Keratinocyte (primary cell): ENCODE measurements around the gene CEBPE. TPM values are rescaled to one million over a fixed set of nuclear protein-coding genes. Genes with fewer than 3 reads are reported as not detected.

ENCODE experiments used
- DNase-seq: peaks from one replicate; pipeline ENCODE4 v3.0.0-alpha.2; 2011; ENCODE audit warnings: low read depth, missing footprints, low spot score
- FAIRE-seq: peaks from 2 replicates; lab custom pipeline; 2011; peaks lifted over from hg19 to GRCh38; lab: Jason Lieb, UNC
- H2AFZ ChIP-seq: 2 replicates; pipeline ENCODE4 v1.6.0; 2012; ENCODE audit warnings: low read length, control low read depth, inconsistent platforms; ENCODE audit not compliant: control insufficient read depth
- H3K27ac ChIP-seq: 2 replicates; pipeline ENCODE4 v1.5.1; 2011; ENCODE audit warnings: low read length; ENCODE audit not compliant: control insufficient read depth, insufficient read depth
- H3K27me3 ChIP-seq: 3 replicates; pipeline ENCODE4 v1.6.0; 2011; ENCODE audit warnings: low read length; ENCODE audit not compliant: control insufficient read depth, insufficient read depth; ENCODE audit errors: extremely low read depth
- H3K36me3 ChIP-seq, 2 experiments: 2 replicates in 1 of 2; 3 replicates in 1 of 2; pipeline ENCODE4 v1.5.1; 2011; ENCODE audit warnings: low read length in 2 of 2, mild to moderate bottlenecking in 1 of 2; ENCODE audit not compliant: control insufficient read depth in 2 of 2, insufficient read depth in 2 of 2; ENCODE audit errors: extremely low read depth in 1 of 2
- H3K4me1 ChIP-seq: 3 replicates; pipeline ENCODE4 v1.5.1; 2011; ENCODE audit warnings: low read length; ENCODE audit not compliant: control insufficient read depth, insufficient read depth; ENCODE audit errors: extremely low read depth
- H3K4me2 ChIP-seq: 3 replicates; pipeline ENCODE4 v1.6.0; 2011; ENCODE audit warnings: low read depth, low read length; ENCODE audit not compliant: control insufficient read depth, insufficient read depth; ENCODE audit errors: extremely low read depth
- H3K4me3 ChIP-seq, 3 experiments: fragments of 200-600 bp in 1 of 3; sonication (generic) in 1 of 3; 2 replicates in 2 of 3; 3 replicates in 1 of 3; pipeline ENCODE4 v1.5.1; 2011 to 2016; ENCODE audit warnings: low read length in 3 of 3, mild to moderate bottlenecking in 3 of 3, control low read depth in 2 of 3, inconsistent platforms in 1 of 3, low read depth in 1 of 3, mixed read lengths in 1 of 3, mixed run types in 1 of 3, moderate library complexity in 1 of 3; ENCODE audit not compliant: control insufficient read depth in 2 of 3, insufficient read depth in 2 of 3; ENCODE audit errors: extremely low read depth in 1 of 3
- H3K79me2 ChIP-seq: 2 replicates; pipeline ENCODE4 v1.6.0; 2012; ENCODE audit warnings: low read length; ENCODE audit not compliant: control insufficient read depth, insufficient read depth
- H3K9ac ChIP-seq: 3 replicates; pipeline ENCODE4 v1.6.0; 2011; ENCODE audit warnings: low read length; ENCODE audit not compliant: control insufficient read depth, insufficient read depth; ENCODE audit errors: extremely low read depth
- H3K9me1 ChIP-seq: 3 replicates; pipeline ENCODE4 v1.6.0; 2011; ENCODE audit warnings: low read length; ENCODE audit not compliant: control insufficient read depth, insufficient read depth; ENCODE audit errors: extremely low read depth
- H3K9me3 ChIP-seq: 2 replicates; pipeline ENCODE4 v1.5.1; 2012; ENCODE audit warnings: low read depth, low read length; ENCODE audit not compliant: control insufficient read depth
- H4K20me1 ChIP-seq: 3 replicates; pipeline ENCODE4 v1.6.0; 2011; ENCODE audit warnings: low read length; ENCODE audit not compliant: control insufficient read depth, insufficient read depth; ENCODE audit errors: extremely low read depth
- EZH2 ChIP-seq: IDR thresholded peaks from one replicate; pipeline ENCODE4 v1.6.1; 2012; ENCODE audit warnings: inconsistent platforms, mild to moderate bottlenecking, low read length, moderate library complexity
- dilution Hi-C: fragments of 300-500 bp; cut with MboI; formaldehyde crosslinking; loops from one replicate; pipeline ENCODE4 v1.7.0; 2020; ENCODE audit warnings: low sequenced_read_pairs; ENCODE audit not compliant: extremely low pct_ligation_motif_present
- polyA plus RNA-seq, 5 experiments: library from polyadenylated mRNA; depleted of rRNA in 3 of 5; stranded (reverse) in 3 of 5; stranded (forward) in 1 of 5; unstranded in 1 of 5; fragments of >200 nt; gene quantifications; 1 replicate in 1 of 5; 2 replicates in 3 of 5; 3 replicates in 1 of 5; pipeline versions ENCODE4 v1.2.1 to v1.2.3, GENCODE V29; 2011 to 2012; ENCODE audit warnings: missing spikeins in 2 of 5, low read depth in 1 of 5, low replicate concordance in 1 of 5
- TF ChIP-seq, protein P1 (sequence below), 3 experiments: IDR thresholded peaks in 1 of 3; conservative IDR thresholded peaks in 1 of 3; optimal IDR thresholded peaks in 1 of 3; 2 replicates in 2 of 3; 3 replicates in 1 of 3; pipeline versions ENCODE3 to v1.5.1; 2011; ENCODE audit warnings: low read length in 3 of 3, mild to moderate bottlenecking in 3 of 3, moderate library complexity in 2 of 3, control low read depth in 1 of 3, inconsistent platforms in 1 of 3; ENCODE audit not compliant: insufficient read depth in 2 of 3; ENCODE audit errors: extremely low read depth in 1 of 3

CEBPE gene
- polyA plus RNA-seq, 1 donor (not counting 4 experiments of a cell fraction or from before 2014, with no cell fraction given): not detected

DNA sequence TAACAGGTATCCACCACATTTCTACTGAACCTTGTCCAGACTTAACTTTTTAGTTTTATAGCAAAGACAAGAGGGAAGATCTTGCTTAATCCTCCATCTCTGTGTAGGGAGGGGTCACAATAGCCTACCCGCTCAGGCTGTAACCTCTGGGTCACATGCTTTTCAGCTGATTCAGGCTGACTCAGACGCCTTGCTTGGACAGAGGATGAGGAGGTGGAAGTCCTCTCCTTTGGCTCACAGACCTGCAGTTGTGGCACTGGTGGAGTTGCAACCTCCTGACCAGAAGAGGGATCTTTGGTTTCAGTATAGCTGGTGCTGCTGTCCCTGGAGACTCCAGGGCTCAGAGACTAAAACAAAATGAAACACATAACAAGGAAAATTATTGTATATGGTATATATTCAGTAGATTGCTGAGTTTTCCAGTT is 40.4 kb downstream of the CEBPE start:
- Histone ChIP-seq H3K79me2 (peaks cover 4% of the 10 kb centered on the region), H3K9ac (peak overlapping the region; percentile 18), H3K27ac (peak overlapping the region; percentile 44), H3K4me2 (peak overlapping the region; percentile 20), H3K9me3 (no peaks in the 10 kb centered on the region), H3K36me3 (peaks cover 18 to 61% of the 10 kb centered on the region in 2 experiments), H3K4me1 (peaks cover 15% of the 10 kb centered on the region), H3K9me1 (no peaks in the 10 kb centered on the region), H4K20me1 (no peaks in the 10 kb centered on the region), H3K27me3 (no peaks in the 10 kb centered on the region), H2AFZ (no peak overlapping the region), H3K4me3 (no peak overlapping the region)
- FAIRE-seq (peak; percentile 86), DNase-seq (no peak)
- dilution Hi-C loops: no loop called here
- no peak for TF ChIP-seq EZH2
- TF ChIP-seq, protein P1, sequence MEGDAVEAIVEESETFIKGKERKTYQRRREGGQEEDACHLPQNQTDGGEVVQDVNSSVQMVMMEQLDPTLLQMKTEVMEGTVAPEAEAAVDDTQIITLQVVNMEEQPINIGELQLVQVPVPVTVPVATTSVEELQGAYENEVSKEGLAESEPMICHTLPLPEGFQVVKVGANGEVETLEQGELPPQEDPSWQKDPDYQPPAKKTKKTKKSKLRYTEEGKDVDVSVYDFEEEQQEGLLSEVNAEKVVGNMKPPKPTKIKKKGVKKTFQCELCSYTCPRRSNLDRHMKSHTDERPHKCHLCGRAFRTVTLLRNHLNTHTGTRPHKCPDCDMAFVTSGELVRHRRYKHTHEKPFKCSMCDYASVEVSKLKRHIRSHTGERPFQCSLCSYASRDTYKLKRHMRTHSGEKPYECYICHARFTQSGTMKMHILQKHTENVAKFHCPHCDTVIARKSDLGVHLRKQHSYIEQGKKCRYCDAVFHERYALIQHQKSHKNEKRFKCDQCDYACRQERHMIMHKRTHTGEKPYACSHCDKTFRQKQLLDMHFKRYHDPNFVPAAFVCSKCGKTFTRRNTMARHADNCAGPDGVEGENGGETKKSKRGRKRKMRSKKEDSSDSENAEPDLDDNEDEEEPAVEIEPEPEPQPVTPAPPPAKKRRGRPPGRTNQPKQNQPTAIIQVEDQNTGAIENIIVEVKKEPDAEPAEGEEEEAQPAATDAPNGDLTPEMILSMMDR (optimal IDR thresholded peaks at IDR 0.05 in 1 of 3, IDR thresholded peaks at IDR 0.05 in 1 of 3, conservative IDR thresholded peaks at IDR 0.05 in 1 of 3; ENCODE audit: extremely low read depth in 1 of 3, insufficient read depth in 2 of 3, low read length in 3 of 3): no peak

DNA sequence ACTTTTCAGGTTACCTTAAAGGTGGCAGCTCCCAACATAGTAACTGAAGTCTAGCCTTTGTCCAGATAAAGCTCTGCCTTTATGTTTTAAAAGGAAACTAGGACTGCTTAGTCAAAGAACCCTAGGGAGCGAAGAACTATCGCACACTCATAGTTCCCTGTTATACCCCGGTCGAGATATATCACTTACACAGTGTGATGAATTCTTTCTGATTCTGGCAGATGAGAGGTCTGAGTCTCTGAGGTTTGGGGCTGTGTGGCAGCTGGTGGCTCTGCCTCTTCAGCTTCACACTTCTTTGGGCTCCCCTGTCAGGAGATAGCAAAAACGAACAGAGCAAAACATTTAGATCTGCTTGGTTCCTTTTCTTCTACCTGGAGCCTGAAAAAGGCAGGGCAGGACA is 41.1 kb downstream of the CEBPE start:
- no peak overlapping the region for H3K9ac ChIP-seq
- H3K27ac ChIP-seq: peak overlapping the region; percentile 44
- peaks cover 15% of the 10 kb centered on the region for H3K4me1 ChIP-seq
- no peak for DNase-seq
- H3K9me3 ChIP-seq: no peaks in the 10 kb centered on the region
- dilution Hi-C loops: no loop called here
- TF ChIP-seq EZH2: no peak
- TF ChIP-seq, protein P1 (optimal IDR thresholded peaks at IDR 0.05 in 1 of 3, IDR thresholded peaks at IDR 0.05 in 1 of 3, conservative IDR thresholded peaks at IDR 0.05 in 1 of 3; ENCODE audit: extremely low read depth in 1 of 3, insufficient read depth in 2 of 3, low read length in 3 of 3): no peak
- no peaks in the 10 kb centered on the region for H3K27me3 ChIP-seq
- H3K79me2 ChIP-seq: peaks cover 4% of the 10 kb centered on the region
- H3K4me3 ChIP-seq: no peak overlapping the region
- H4K20me1 ChIP-seq: no peaks in the 10 kb centered on the region
- FAIRE-seq: no peak
- H3K4me2 ChIP-seq: no peak overlapping the region
- peaks cover 17 to 56% of the 10 kb centered on the region in 2 experiments for H3K36me3 ChIP-seq
- H2AFZ ChIP-seq: no peak overlapping the region
- H3K9me1 ChIP-seq: no peaks in the 10 kb centered on the region
